Measurements from ENCODE around the gene RGS14.

DNA sequence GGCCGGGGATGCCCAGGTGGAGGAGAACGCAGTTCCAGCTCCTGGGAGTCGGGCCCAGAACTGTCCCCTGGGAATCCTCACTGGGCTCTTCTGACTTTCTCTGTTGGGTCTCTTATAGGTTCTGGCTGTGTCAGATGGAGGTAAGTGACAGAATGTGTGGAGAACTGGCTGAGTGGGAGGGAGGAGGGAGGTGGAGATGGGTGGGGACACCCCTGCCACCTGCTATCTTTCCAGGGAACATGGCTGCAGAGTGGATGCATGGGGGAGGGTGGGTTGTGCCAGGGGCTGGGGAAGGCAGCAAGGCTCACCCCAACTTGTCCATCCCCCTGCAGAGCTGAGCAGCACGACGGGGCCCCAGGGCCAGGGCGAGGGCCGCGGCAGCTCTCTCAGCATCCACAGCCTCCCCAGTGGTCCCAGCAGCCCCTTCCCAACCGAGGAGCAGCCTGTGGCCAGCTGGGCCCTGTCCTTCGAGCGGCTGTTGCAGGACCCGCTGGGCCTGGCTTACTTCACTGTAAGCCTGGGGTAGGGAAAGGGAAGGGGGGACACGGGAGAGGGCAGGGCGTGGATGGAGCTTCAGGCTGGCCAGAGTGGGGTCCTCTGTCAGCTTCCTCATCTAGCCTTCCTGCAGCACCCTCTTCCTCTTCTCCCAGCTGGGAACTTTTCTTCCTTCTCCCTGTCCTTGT, 8.3 kb downstream of the RGS14 start:
- TF ChIP-seq CTCF (conservative IDR thresholded peaks at IDR 0.05) (no peak), ZFX (IDR thresholded peaks at IDR 0.05) (no peak)

Data from C4-2B (cell line).